ENCODE measurements around the gene KIAA1549.

GRCh38 chr7:138835087-138835486 is 146.1 kb downstream of the KIAA1549 start:
- TF ChIP-seq, protein P1, sequence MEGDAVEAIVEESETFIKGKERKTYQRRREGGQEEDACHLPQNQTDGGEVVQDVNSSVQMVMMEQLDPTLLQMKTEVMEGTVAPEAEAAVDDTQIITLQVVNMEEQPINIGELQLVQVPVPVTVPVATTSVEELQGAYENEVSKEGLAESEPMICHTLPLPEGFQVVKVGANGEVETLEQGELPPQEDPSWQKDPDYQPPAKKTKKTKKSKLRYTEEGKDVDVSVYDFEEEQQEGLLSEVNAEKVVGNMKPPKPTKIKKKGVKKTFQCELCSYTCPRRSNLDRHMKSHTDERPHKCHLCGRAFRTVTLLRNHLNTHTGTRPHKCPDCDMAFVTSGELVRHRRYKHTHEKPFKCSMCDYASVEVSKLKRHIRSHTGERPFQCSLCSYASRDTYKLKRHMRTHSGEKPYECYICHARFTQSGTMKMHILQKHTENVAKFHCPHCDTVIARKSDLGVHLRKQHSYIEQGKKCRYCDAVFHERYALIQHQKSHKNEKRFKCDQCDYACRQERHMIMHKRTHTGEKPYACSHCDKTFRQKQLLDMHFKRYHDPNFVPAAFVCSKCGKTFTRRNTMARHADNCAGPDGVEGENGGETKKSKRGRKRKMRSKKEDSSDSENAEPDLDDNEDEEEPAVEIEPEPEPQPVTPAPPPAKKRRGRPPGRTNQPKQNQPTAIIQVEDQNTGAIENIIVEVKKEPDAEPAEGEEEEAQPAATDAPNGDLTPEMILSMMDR (IDR thresholded peaks at IDR 0.05) = no peak
- no peak for TF ChIP-seq POLR2A (IDR thresholded peaks at IDR 0.05)
- no peak for TF ChIP-seq POLR2AphosphoS5 (IDR thresholded peaks at IDR 0.05)
- no peak for TF ChIP-seq EP300 (IDR thresholded peaks at IDR 0.05)

Measured in gastroesophageal sphincter (tissue), 3 donors.